ENCODE results near the gene GTPBP8.

DNA sequence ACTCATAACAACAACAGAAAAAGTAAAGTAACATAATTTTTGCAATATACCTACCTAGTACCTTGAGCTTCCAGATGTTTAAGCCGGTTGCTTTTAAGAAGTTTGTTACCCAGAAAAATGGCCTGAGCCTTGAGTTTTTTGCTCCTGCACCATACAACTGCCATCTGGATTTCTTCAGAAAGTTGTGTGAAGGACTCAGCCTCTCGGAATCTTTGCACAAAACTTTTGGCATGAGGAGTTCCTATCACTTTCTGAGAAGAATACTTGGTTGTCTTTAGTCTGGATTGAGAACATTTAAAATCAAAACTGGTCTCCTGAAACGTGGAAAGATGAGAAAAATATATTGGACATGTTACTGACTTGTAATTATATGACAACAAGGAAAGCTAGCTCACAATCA is 17.3 kb downstream of the GTPBP8 start:
- TF ChIP-seq EZH2 (IDR thresholded peaks at IDR 0.05; ENCODE audit: borderline replicate concordance, insufficient read depth, low read depth, low read length, poor library complexity, severe bottlenecking) = no peak
- TF ChIP-seq, protein P1, sequence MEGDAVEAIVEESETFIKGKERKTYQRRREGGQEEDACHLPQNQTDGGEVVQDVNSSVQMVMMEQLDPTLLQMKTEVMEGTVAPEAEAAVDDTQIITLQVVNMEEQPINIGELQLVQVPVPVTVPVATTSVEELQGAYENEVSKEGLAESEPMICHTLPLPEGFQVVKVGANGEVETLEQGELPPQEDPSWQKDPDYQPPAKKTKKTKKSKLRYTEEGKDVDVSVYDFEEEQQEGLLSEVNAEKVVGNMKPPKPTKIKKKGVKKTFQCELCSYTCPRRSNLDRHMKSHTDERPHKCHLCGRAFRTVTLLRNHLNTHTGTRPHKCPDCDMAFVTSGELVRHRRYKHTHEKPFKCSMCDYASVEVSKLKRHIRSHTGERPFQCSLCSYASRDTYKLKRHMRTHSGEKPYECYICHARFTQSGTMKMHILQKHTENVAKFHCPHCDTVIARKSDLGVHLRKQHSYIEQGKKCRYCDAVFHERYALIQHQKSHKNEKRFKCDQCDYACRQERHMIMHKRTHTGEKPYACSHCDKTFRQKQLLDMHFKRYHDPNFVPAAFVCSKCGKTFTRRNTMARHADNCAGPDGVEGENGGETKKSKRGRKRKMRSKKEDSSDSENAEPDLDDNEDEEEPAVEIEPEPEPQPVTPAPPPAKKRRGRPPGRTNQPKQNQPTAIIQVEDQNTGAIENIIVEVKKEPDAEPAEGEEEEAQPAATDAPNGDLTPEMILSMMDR (IDR thresholded peaks at IDR 0.05) = no peak

Data from B cell (primary cell).